HG02642 (cell line): ENCODE results near the gene BEND3.
"Not testable (repeated sequence)": the region's sequence is repeated elsewhere in the genome, so short reads cannot be mapped to it uniquely, and the experiment has no call there.

Experiments
- ATAC-seq: cut with Tn5 transposase; IDR thresholded peaks from one replicate; pipeline ENCODE4 v1.9.1; 2021; ENCODE audit warnings: mild to moderate bottlenecking; ENCODE audit not compliant: unreplicated experiment, poor library complexity

The BEND3 gene

GRCh38 chr6:107121964-107122495 lies 6.7 kb upstream of the BEND3 start:
- ATAC-seq = no peak

- ATAC-seq = no peak
Observed at GRCh38 chr6:107121266-107121665, 6.0 kb upstream of the BEND3 start.

- no peak for ATAC-seq
Observed at GRCh38 chr6:107120404-107120803, 5.1 kb upstream of the BEND3 start.

GRCh38 chr6:107118976-107119375 lies 3.7 kb upstream of the BEND3 start:
- no peak for ATAC-seq

GRCh38 chr6:107118540-107118939 lies 3.2 kb upstream of the BEND3 start:
- ATAC-seq = not testable (repeated sequence)

GRCh38 chr6:107116931-107117330 lies 1.6 kb upstream of the BEND3 start:
- ATAC-seq = no peak

GRCh38 chr6:107116328-107116892 lies 1.1 kb upstream of the BEND3 start:
- ATAC-seq = no peak

GRCh38 chr6:107115695-107116327 lies 496 bp upstream of the BEND3 start:
- ATAC-seq = peak; percentile 25

- ATAC-seq = peak; percentile 76
Observed at GRCh38 chr6:107114213-107114925, 946 bp downstream of the BEND3 start.

GRCh38 chr6:107110200-107110599 lies 5.1 kb downstream of the BEND3 start:
- ATAC-seq = no peak

GRCh38 chr6:107108201-107108890 lies 7.0 kb downstream of the BEND3 start:
- ATAC-seq = no peak

GRCh38 chr6:107107791-107108190 lies 7.5 kb downstream of the BEND3 start:
- ATAC-seq = no peak

GRCh38 chr6:107106165-107106564 lies 9.2 kb downstream of the BEND3 start:
- ATAC-seq = no peak

GRCh38 chr6:107105511-107106116 lies 9.7 kb downstream of the BEND3 start:
- no peak for ATAC-seq

- ATAC-seq = no peak
Observed at GRCh38 chr6:107103082-107103481, 12.2 kb downstream of the BEND3 start.

GRCh38 chr6:107102414-107102805 lies 12.9 kb downstream of the BEND3 start:
- ATAC-seq = no peak

- ATAC-seq = no peak
Observed at GRCh38 chr6:107101686-107102413, 13.5 kb downstream of the BEND3 start.

GRCh38 chr6:107101211-107101610 lies 14.1 kb downstream of the BEND3 start:
- ATAC-seq = no peak

GRCh38 chr6:107098436-107099307 lies 16.6 kb downstream of the BEND3 start:
- no peak for ATAC-seq
